Neuronal stem cell (in vitro differentiated cells): ENCODE results near the gene MAP4K1.
"Not testable (repeated sequence)": the region's sequence is repeated elsewhere in the genome, so short reads cannot be mapped to it uniquely, and the experiment has no call there.

Experiments
- DNase-seq: peaks from one replicate; pipeline ENCODE4 v3.0.0-alpha.2; 2013; ENCODE audit warnings: low spot score
- H2AFZ ChIP-seq: one replicate; pipeline ENCODE4 v1.6.1; 2013; ENCODE audit warnings: mild to moderate bottlenecking, low read length, inconsistent platforms
- H2AK5ac ChIP-seq: 2 replicates; pipeline ENCODE4 v1.6.1; 2013; ENCODE audit warnings: low read depth, mild to moderate bottlenecking, inconsistent platforms, low read length, moderate library complexity, mixed read lengths
- H2BK120ac ChIP-seq: 2 replicates; pipeline ENCODE4 v1.6.1; 2013; ENCODE audit warnings: low read depth, mild to moderate bottlenecking, inconsistent platforms, low read length, moderate library complexity, mixed read lengths
- H2BK12ac ChIP-seq: one replicate; pipeline ENCODE4 v1.6.1; 2013; ENCODE audit warnings: low read length, inconsistent platforms
- H2BK15ac ChIP-seq: 2 replicates; pipeline ENCODE4 v1.6.1; 2013; ENCODE audit warnings: mild to moderate bottlenecking, low read length, inconsistent platforms, mixed read lengths
- H2BK5ac ChIP-seq: one replicate; pipeline ENCODE4 v1.6.1; 2013; ENCODE audit warnings: inconsistent platforms, mild to moderate bottlenecking, low read length, moderate library complexity
- H3K14ac ChIP-seq: one replicate; pipeline ENCODE4 v1.6.1; 2013; ENCODE audit warnings: low read length, inconsistent platforms
- H3K18ac ChIP-seq: 2 replicates; pipeline ENCODE4 v1.6.1; 2013; ENCODE audit warnings: low read length, inconsistent platforms
- H3K23ac ChIP-seq: 2 replicates; pipeline ENCODE4 v1.6.1; 2013; ENCODE audit warnings: low read depth, mild to moderate bottlenecking, mixed read lengths, low read length, inconsistent platforms; ENCODE audit not compliant: poor library complexity
- H3K27ac ChIP-seq: replicated peaks from 3 replicates; pipeline ENCODE4 v1.5.1; 2013; ENCODE audit warnings: low read length, inconsistent platforms
- H3K27me3 ChIP-seq, 3 experiments: 2 replicates each; pipeline ENCODE4 v1.6.1; 2013; ENCODE audit warnings: low read length in 3 of 3, mild to moderate bottlenecking in 2 of 3, inconsistent platforms in 1 of 3, low read depth in 1 of 3, mixed read lengths in 1 of 3, moderate library complexity in 1 of 3; ENCODE audit not compliant: control insufficient read depth in 3 of 3, insufficient read depth in 3 of 3
- H3K36me3 ChIP-seq, 2 donors: replicated peaks in 1 of 2; 2 replicates each; pipeline ENCODE4 v1.6.1; 2013; ENCODE audit warnings: low read length in 2 of 2; ENCODE audit not compliant: control insufficient read depth in 2 of 2, insufficient read depth in 2 of 2
- H3K4ac ChIP-seq: 2 replicates; pipeline ENCODE4 v1.6.1; 2013; ENCODE audit warnings: inconsistent platforms, mild to moderate bottlenecking, low read length, moderate library complexity
- H3K4me1 ChIP-seq, 2 donors: 1 replicate in 1 of 2; 2 replicates in 1 of 2; pipeline ENCODE4 v1.6.1; 2013; ENCODE audit warnings: low read length in 2 of 2, low read depth in 1 of 2; ENCODE audit not compliant: control insufficient read depth in 2 of 2, insufficient read depth in 1 of 2
- H3K4me2 ChIP-seq: one replicate; pipeline ENCODE4 v1.6.1; 2013; ENCODE audit warnings: mild to moderate bottlenecking, low read length, inconsistent platforms; ENCODE audit not compliant: insufficient read depth, poor library complexity, severe bottlenecking
- H3K4me3 ChIP-seq, 2 donors: 2 replicates each; pipeline ENCODE4 v1.5.1; 2013; ENCODE audit warnings: low read length in 2 of 2, mild to moderate bottlenecking in 2 of 2, inconsistent platforms in 1 of 2, moderate library complexity in 1 of 2
- H3K79me1 ChIP-seq: one replicate; pipeline ENCODE4 v1.6.1; 2013; ENCODE audit warnings: low read depth, mild to moderate bottlenecking, inconsistent platforms, low read length, moderate library complexity
- H3K9ac ChIP-seq: one replicate; pipeline ENCODE4 v1.6.1; 2013; ENCODE audit warnings: mild to moderate bottlenecking, low read depth, low read length, inconsistent platforms; ENCODE audit not compliant: poor library complexity
- H3K9me3 ChIP-seq, 2 donors: replicated peaks in 1 of 2; 2 replicates each; pipeline versions ENCODE3 to v1.6.1; 2013; ENCODE audit warnings: low read length in 2 of 2, mild to moderate bottlenecking in 2 of 2, inconsistent platforms in 1 of 2, low read depth in 1 of 2, mixed read lengths in 1 of 2, moderate library complexity in 1 of 2; ENCODE audit not compliant: control insufficient read depth in 2 of 2, insufficient read depth in 1 of 2
- H4K8ac ChIP-seq: one replicate; pipeline ENCODE4 v1.6.1; 2013; ENCODE audit warnings: low read depth, mild to moderate bottlenecking, inconsistent platforms, low read length, moderate library complexity
- H4K91ac ChIP-seq: one replicate; pipeline ENCODE4 v1.6.1; 2013; ENCODE audit warnings: low read length, low read depth, mild to moderate bottlenecking, inconsistent platforms; ENCODE audit not compliant: poor library complexity
- WGBS, 2 donors: extraction: QIAGEN DNeasy Blood & Tissue Kit; methylation state at CpG; one replicate each; pipeline ENCODE4 v1.1.7; 2013; ENCODE audit warnings: missing lambda C conversion rate in 2 of 2, mixed read lengths in 1 of 2; ENCODE audit not compliant: insufficient read length in 2 of 2, insufficient replicate concordance in 1 of 2; ENCODE audit errors: extremely low coverage in 2 of 2; 5-methylcytosine and 5-hydroxymethylcytosine counted together

Gene MAP4K1

DNA sequence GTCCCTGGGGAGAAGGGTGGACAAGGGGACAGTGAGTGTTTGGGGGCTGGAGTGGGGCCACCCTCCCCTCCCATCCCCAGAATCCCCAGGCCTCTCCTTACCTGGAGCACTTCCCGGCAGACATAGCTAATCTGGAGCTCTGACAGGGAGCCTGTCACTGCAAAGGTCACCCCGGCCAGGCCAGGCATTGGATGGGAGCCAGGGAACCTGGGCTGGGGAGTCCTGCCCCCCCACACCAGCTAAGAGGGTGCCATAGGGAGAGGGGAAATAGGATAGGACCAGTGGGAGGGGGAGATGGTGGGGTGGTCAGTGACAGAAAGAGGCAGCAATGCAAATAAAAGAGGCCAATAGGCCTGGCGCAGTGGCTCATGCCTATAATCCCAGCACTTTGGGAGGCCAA lies 3.5 kb downstream of the MAP4K1 start:
- no CpG with 5 or more reads among the region's 3 CpGs for WGBS, 2 donors
- peak overlapping the region; percentile 81 for H2AK5ac ChIP-seq
- peaks cover 1% of the 10 kb centered on the region for H3K79me1 ChIP-seq
- H3K18ac ChIP-seq, result no peak overlapping the region
- H3K23ac ChIP-seq, result peak overlapping the region; percentile 38
- H3K4me2 ChIP-seq, result no peak overlapping the region
- H3K4me3 ChIP-seq, result no peak overlapping the region
- no peak overlapping the region for H2BK12ac ChIP-seq
- H2BK5ac ChIP-seq, result no peak overlapping the region
- H3K14ac ChIP-seq, result no peak overlapping the region
- H4K8ac ChIP-seq, result no peak overlapping the region
- no peaks in the 10 kb centered on the region for H3K9me3 ChIP-seq
- H2BK15ac ChIP-seq, result no peak overlapping the region
- H3K9ac ChIP-seq, result no peak overlapping the region
- DNase-seq, result no peak
- no peak overlapping the region for H2BK120ac ChIP-seq
- H2AFZ ChIP-seq, result no peak overlapping the region
- no peaks in the 10 kb centered on the region for H3K27me3 ChIP-seq
- no peak overlapping the region for H3K4ac ChIP-seq
- H3K27ac ChIP-seq, result no peak overlapping the region
- H3K36me3 ChIP-seq, result no peaks in the 10 kb centered on the region
- no peak overlapping the region for H4K91ac ChIP-seq
- peaks cover 4 to 7% of the 10 kb centered on the region in 2 donors for H3K4me1 ChIP-seq

GRCh38 chr19:38606131-38606530 lies 11.6 kb downstream of the MAP4K1 start:
- Histone ChIP-seq H3K4me3 (no peak overlapping the region), H3K79me1 (no peaks in the 10 kb centered on the region), H2BK120ac (no peak overlapping the region), H2AFZ (no peak overlapping the region), H4K91ac (no peak overlapping the region), H3K27ac (no peak overlapping the region), H3K9ac (no peak overlapping the region), H2BK15ac (no peak overlapping the region), H2AK5ac (peak overlapping the region; percentile 74), H3K4me1 (peaks cover 0 to 2% of the 10 kb centered on the region in 2 donors), H3K27me3 (no peaks in the 10 kb centered on the region), H3K9me3 (no peaks in the 10 kb centered on the region), H3K18ac (peak overlapping the region; percentile 38), H3K14ac (no peak overlapping the region), H2BK12ac (peak overlapping the region; percentile 22), H3K4ac (no peak overlapping the region), H3K4me2 (no peak overlapping the region), H3K23ac (no peak overlapping the region), H4K8ac (no peak overlapping the region), H3K36me3 (no peaks in the 10 kb centered on the region), H2BK5ac (no peak overlapping the region)
- no peak for DNase-seq
- WGBS, 2 donors, result no CpG with 5 or more reads among the region's 6 CpGs

GRCh38 chr19:38602856-38603255 lies 14.9 kb downstream of the MAP4K1 start:
- 78% methylated on average over 2 of the region's 5 CpGs; no CpG with 5 or more reads in 1 of the 2 donors for WGBS, 2 donors
- H2BK120ac ChIP-seq, H3K27ac ChIP-seq, H3K4ac ChIP-seq, H3K36me3 ChIP-seq, H3K18ac ChIP-seq, H2BK15ac ChIP-seq, H4K8ac ChIP-seq, H2BK5ac ChIP-seq, DNase-seq, H3K9me3 ChIP-seq, H3K4me1 ChIP-seq, H3K9ac ChIP-seq, H4K91ac ChIP-seq, H3K14ac ChIP-seq, H2AFZ ChIP-seq, H3K23ac ChIP-seq, H2BK12ac ChIP-seq, H3K27me3 ChIP-seq, H3K4me3 ChIP-seq, H3K4me2 ChIP-seq, H3K79me1 ChIP-seq, H2AK5ac ChIP-seq: not testable (repeated sequence)

DNA sequence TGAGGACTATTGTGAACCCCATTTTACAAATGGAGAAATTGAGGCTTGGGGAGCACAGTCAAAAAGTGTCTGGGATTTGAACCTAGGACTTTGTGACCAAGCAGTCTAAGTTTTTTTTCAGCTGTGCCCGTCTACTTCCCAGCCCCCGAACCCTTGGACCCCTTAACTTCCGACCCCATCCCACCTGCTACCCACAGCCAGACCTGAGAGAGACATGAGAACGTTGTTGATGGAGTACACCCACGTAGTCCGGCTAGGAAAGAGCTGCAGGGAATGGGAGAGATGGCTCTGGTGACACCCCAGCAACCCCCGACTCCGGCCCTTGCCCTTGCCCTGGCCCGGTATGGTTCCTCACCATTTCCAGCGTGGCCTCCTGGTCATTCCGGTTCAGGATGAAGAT lies 18.0 kb downstream of the MAP4K1 start:
- no peaks in the 10 kb centered on the region for H3K9me3 ChIP-seq
- no CpG with 5 or more reads among the region's 11 CpGs for WGBS, 2 donors
- H2BK5ac ChIP-seq, result no peak overlapping the region
- H3K4ac ChIP-seq, result no peak overlapping the region
- H2BK15ac ChIP-seq, result no peak overlapping the region
- H3K4me3 ChIP-seq, result no peak overlapping the region
- H2AK5ac ChIP-seq, result no peak overlapping the region
- no peak overlapping the region for H3K23ac ChIP-seq
- no peak overlapping the region for H3K4me2 ChIP-seq
- H2AFZ ChIP-seq, result no peak overlapping the region
- no peak overlapping the region for H4K91ac ChIP-seq
- H3K14ac ChIP-seq, result no peak overlapping the region
- peaks cover 0 to 6% (median 2%) of the 10 kb centered on the region in 3 experiments for H3K27me3 ChIP-seq
- no peak overlapping the region for H3K18ac ChIP-seq
- H2BK12ac ChIP-seq, result no peak overlapping the region
- H4K8ac ChIP-seq, result no peak overlapping the region
- H3K4me1 ChIP-seq, result peaks cover 0 to 5% of the 10 kb centered on the region in 2 donors
- no peak overlapping the region for H2BK120ac ChIP-seq
- H3K36me3 ChIP-seq, result no peaks in the 10 kb centered on the region
- no peak for DNase-seq
- no peak overlapping the region for H3K9ac ChIP-seq
- no peak overlapping the region for H3K27ac ChIP-seq
- H3K79me1 ChIP-seq, result no peaks in the 10 kb centered on the region
